GM21367 (cell line): ENCODE data around the gene DZIP1.
A peak's percentile ranks its signal among the peaks of the same experiment; 100 is the strongest.
"Not testable (repeated sequence)": the region's sequence is repeated elsewhere in the genome, so short reads cannot be mapped to it uniquely, and the experiment has no call there.

ENCODE experiments used
- ATAC-seq: cut with Tn5 transposase; IDR thresholded peaks from one replicate; pipeline ENCODE4 v1.9.1; 2021; ENCODE audit not compliant: unreplicated experiment

DZIP1 gene

DNA sequence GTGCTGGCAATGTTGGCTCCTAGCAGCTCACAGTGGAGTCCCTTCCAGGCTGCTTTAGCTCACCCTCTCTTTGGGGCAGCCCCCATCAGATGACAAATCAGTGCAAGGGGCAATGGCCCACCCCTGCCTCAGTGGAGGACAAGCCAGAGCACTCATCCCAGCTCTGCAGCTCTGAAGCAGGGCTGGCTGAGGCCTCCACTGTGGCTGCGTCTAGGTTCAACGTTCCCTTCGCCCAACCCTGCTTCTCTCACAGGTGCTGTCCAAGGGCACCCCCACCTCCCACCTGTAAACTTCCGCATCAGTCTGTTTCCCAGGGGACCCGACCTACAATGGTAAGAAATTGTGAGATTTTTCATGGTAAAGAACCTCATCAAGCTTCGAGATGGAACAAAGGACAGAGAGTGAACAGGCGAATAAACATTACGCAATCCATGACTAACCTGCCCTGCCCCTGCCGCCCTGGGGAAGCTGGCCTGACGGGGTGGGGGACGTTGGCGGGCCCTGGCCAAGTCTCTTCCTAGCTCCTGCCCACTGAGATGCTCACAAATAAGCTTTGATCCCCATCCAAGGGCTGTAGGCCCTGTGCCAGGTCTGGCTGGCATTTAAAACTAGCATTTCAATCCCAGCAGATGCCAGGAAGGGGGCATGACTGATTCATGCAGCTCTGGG is 40.5 kb downstream of the DZIP1 start:
- ATAC-seq, result no peak

DNA sequence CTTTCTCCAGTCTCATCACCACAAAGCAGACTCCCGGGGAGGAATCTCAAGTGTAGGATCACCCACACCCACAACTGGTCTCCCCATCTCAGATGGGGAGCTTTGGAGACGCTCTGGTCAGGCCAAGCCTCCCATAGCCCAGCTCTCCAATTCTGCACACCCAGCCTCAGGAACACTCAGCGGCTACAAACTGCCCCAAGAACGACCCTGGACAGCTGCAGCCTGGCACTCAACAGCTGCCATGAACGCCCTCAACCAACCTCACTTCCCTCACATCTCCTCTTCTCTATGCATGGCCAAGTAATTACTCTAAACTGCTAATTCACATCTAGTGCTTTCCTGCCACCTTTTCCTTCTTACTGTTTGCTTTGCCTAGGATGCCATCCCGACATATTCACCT is 42.6 kb downstream of the DZIP1 start:
- no peak for ATAC-seq

DNA sequence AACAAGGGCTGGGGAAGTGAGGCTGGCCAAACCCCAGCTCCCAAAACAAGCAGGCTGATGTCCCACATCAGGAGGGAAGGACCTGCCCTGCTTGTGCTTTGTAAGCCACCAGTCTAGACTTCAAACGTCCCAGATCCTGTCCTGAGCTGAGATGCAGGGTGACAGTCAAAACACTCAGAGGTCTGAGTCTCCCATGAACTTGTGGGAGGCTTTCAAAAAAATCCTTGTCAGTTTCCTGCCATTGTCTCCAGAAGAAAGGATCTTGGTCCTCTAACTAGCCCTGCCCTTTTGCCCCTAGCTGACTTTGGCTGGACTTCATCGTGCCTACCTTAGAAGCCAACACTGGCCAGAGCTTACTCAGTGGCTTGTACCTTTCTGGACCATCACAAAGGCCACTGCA is 43.3 kb downstream of the DZIP1 start:
- ATAC-seq, result no peak

DNA sequence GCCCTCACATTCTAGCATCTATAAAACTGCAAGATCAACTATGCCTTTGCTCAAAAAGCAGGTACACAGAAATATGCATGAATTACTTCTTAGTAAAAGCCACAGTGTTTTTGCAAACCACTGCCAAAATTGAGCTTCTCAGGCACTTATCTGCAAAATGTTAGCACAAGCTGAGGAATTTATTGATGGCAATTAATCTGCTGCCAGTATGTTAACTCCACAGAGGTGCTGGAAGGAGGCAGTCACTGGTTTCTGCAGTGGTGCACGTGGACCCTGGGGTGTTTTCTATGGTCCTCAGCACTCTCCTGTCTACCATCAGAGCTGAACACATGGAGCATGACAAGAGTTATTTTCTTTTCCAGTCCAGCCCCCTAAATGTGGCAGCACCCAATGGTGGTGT is 47.8 kb downstream of the DZIP1 start:
- ATAC-seq, result no peak

DNA sequence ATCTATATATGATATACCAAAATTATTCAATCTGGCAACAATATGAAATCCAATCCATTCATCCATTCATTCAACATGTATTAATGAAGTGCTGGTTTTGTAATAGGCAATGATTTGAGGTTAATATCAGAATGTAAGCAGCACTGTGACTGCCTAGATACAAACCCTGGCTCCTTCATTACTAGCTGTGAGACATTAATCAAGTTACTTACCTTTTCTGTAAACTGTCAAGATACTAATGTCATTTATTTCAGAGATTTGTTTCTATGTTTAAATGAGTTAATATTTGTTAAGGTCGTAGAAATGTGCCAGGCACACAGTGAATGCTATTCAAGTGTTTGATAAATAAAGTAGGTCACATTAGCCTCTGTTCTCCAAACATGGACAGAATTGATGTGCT is 51.0 kb downstream of the DZIP1 start:
- no peak for ATAC-seq

DNA sequence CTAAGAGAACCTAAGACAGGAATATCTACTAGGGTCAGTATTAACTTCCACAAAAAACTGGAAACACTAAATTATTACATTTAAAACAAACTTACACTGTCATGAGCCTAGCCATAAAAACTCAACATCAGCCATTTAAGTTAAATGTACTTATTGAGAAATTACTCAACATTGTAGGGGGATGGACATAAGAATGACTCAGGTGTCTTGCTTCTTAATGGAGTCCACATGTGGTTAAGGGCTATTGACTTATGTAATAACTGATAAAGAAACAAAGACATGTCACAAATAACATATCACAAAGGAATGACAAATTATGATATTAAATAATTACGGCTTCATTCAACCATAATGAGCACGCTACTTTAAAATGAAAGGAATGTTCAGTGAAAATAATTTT is 55.8 kb downstream of the DZIP1 start:
- ATAC-seq, result no peak

DNA sequence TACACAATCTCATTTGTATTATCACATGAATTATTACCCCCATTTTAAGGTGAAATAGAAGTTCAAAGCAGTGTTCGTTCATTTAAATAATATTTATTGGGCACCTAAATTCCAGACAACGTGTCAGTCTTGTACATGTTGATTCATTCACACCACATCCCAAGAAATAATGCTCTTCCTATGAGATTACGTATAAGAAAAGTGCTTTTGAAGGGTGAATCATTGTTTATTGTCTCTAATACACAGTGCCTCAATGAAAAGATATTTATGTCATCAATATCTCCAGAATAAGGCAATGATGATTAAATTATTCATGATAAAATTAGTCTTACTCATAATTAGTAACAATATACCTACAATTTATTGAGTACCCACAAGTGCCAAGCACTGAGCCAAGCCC is 56.4 kb downstream of the DZIP1 start:
- no peak for ATAC-seq

DNA sequence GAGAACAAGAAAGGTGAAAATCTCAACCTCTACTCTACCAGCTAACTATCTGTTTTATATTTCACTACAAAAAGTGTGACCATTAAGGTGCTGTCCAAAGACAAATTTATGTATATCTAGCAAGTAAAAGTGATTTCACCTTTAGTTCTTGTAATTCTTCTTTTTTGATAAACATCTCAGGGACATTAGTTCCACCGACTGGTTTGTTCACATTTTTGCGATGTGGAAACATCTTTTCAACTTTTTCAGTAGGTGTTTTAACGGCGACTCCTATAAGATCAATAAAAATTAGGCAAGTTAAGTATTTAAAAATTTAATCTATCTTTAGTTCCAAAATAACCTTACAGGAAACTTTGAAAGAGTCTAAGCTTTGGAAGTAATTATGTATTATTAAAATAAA is 58.6 kb downstream of the DZIP1 start:
- no peak for ATAC-seq

DNA sequence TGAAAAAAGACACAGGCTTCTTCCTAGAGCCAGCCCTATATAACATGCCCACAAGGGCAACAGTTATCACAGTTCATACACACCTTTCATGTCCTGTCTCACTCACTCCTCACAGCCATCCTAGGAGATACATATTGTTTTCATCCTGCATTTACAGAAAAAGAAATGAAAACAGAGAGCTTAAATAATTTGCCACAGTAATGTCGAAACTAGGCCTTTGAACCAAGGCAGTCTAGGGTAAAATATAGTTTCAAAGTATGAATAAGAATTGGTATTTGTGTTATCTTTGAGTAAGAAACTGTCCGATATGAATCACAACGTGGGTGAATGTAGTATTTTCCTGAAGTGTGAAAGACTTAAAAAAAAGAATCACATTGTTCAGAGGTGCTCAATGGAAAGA is 65.2 kb downstream of the DZIP1 start:
- peak; percentile 55 for ATAC-seq

DNA sequence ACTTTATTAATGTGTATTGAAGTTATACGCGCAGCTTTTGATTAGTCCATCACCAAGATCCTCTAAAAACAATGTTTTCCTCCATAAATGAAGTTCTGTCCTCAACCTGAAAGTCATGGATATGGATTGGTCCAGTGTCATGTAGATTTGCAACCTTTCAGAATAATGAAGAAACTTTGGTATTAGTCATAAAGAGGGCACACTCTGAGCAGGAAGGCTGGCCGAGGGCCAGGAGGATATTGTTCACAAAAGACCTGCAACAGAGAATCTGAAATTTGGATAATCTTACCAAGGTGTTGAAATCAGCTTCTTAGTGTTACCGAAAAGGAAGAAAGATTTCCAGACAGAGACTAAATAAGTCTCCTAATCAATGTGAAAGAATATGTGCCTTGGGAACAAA is 71.3 kb downstream of the DZIP1 start:
- ATAC-seq, result no peak

DNA sequence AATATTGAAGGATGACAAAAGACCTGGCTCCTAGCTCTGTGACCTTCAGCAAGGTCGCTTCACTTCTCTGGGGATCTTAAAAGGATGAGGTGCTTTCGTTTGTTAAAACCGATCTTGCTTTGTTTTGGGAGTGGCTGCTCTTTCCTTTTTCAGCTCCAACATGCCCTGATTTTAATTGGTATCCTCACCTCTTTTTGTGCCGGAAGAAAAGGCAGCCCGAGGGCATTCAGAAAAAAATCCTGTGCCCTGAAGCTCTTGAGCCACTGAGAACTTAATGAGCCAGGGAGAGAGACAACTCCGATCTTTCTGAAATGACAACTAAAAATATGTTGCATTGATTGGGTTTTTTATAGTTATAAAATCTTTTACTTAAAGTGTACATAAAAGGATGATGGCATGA is 72.6 kb downstream of the DZIP1 start:
- no peak for ATAC-seq

DNA sequence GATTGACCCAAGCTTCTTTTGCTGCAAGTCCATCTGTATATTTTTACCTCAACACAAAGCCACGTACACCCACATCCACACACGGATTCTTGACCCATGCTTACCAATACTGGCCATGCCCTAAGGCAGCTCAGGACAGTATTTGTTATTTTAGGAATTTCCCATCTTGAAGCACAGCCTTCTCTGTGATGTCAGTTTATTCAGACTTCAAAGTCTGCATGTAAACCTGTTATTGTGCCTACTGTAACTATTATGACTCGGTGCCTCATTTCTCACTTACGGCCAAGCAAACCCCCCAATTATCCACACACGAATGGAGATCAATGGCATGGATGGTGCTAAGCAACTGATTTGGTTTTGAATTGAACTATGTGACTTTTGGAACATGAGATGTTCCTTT is 74.5 kb downstream of the DZIP1 start:
- ATAC-seq, result no peak

DNA sequence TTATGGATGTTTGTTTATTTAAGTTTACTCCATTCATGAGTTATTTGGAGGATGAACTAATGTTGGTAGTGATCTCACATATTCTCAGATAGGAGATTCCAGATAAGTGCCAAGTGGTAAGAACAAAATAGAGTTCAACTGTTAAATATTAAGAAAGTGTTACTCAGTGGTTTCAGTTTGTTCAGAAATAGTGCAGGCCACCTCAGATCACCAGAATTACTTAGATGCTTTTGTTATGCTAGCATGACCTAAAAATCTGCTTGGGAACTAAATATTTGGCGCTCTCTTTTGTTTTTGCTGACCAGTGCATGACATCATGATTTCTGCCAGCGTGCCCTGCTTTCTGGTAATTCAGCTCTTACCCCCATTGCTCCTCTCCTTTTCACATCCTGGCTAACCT is 76.4 kb downstream of the DZIP1 start:
- ATAC-seq, result no peak

DNA sequence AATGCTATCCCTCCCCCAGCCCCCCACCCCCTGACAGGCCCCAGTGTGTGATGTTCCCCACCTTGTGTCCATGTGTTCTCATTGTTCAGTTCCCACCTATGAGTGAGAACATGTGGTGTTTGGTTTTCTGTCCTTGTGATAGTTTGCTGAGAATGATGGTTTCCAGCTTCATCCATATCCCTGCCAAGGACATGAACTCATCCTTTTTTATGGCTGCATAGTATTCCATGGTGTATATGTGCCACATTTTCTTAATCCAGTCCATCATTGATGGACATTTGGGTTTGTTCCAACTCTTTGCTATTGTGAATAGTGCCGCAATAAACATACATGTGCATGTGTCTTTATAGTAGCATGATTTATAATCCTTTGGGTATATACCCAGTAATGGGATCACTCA is 78.7 kb downstream of the DZIP1 start:
- ATAC-seq, result not testable (repeated sequence)

DNA sequence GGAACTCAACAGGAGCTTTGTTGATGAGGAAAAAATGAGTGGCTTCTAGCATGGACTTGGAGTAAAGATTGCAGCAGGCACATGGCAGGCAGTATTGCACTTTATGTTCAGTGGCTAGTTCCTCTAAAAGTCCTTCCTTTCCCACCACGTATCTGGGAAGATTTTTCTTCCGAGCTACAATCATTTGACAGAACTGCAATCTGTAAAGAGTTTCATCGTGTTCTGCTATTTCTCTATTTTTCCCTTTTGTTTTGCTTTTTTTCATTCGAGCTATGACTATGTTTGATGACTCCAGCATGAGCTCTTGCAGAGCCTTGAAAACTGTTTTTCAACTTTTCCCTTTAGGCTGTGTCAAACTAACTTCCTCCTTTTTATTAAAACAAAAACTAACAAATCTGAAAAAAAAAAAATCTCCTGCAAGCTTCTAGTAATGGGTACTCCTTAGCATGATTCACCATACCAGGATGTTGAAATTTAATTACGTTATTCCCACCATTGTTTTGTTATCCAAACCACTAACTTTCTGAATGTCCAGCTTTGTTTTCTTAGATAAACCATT is 79.7 kb downstream of the DZIP1 start:
- no peak for ATAC-seq

DNA sequence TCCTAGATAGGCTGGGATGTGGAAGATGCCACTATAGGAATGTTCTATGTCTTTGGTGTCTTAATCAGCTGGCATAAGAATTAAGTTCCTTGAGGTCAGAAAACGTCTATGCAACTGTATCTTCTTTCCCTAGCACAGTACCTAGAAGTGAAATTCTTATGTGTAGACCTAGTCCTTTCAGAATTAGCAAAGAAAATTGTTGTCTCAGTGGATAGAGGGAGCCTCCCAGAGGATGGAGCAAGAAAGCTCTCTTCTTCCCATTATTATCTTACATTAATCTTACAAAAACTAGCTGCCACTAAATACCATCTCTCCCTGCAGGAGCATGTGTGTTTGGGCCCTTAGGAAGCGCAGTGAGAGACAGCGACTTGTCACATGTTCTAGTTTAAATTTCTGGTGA is 80.4 kb downstream of the DZIP1 start:
- no peak for ATAC-seq

DNA sequence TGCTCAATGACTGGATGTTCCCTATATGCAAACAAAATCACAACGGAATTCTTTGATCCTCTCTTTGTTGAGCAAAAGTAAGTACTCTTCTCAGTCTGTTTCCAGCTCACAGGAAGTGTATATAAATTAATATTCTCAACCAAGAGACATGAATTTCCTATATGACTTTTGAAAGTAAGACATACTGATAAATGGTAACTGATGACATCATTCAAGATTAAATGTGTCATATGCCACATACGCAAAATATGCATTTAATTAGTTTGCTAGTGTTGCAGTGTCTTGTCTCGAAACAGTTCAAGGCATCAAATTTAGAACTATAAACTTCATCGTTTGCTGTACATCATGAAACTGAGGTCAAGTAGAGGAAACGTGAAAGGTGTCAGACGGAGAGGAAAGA is 84.1 kb downstream of the DZIP1 start:
- no peak for ATAC-seq

DNA sequence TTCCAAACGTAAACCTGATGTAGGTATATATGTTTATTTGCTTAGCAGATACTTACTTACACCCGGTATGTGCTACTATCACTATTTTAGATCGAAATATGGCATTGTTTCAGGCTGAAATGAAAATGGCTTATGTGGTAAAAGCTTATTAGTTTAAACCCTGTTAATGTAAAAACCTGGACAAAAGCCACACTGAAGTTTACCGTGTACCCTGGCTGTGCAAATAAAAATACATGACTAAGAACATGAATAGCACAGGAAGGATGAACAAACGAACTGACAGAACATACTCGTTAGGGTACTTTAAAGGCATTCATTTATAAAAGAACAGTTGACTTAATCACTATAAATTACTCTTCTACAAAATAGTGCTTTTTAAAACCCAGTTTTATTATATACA is 85.4 kb downstream of the DZIP1 start:
- ATAC-seq, result no peak

DNA sequence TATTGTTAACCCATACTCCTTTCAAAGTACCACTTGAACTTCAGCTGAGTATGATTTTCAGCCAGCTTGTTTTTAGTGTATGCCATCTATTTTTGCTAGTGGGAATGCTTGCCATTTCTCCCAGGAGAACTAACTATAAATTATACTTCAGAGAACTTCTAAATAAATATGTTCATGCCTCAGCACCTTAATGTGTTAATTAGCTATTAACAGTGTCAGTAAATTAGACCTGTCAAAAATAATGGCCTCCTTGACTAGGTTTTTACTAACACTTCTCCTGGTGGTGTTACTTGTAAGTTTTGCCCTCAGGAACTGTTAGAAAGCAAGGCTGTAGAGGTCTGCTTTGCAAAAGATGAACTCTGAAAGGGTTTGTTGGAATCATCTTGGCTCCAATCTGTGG is 87.5 kb downstream of the DZIP1 start:
- no peak for ATAC-seq

DNA sequence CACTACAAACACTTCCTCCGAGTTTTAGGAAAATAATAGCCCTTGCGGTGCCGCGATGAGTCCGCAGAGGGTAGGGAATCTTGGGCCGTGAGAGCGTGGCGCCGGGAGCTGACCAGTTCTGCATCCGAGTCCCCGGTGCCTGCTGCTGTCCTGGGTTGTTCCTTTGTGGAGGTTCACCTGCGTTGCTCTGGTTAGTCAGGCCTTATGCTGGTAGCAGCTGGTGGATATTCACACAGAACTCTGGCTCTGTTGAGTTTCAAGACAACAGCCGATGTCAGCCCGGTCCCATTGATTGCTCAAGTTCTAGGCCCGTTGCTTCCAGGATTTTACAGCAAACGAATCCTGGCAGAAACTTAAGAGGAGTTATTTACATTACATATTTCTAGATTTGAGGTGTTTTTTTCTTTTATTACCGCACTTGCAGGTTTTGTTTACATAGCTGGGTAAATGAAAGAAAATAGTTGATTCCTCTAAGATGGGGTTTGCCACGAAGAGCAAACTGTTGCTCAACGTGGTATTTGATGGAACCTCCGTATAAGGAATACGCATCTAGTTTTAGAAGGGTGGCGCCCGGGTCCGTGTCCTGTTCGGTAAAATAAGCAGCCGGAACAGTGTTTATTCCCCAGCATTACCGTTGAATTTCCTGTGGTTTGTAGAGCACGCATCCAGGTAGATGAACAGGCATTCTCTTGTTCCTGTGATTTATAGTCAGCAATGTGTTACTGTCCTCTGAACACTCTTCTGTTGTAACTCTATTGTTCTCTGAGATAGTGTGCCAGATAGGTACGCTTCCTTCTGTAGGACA is 90.7 kb downstream of the DZIP1 start:
- no peak for ATAC-seq

DNA sequence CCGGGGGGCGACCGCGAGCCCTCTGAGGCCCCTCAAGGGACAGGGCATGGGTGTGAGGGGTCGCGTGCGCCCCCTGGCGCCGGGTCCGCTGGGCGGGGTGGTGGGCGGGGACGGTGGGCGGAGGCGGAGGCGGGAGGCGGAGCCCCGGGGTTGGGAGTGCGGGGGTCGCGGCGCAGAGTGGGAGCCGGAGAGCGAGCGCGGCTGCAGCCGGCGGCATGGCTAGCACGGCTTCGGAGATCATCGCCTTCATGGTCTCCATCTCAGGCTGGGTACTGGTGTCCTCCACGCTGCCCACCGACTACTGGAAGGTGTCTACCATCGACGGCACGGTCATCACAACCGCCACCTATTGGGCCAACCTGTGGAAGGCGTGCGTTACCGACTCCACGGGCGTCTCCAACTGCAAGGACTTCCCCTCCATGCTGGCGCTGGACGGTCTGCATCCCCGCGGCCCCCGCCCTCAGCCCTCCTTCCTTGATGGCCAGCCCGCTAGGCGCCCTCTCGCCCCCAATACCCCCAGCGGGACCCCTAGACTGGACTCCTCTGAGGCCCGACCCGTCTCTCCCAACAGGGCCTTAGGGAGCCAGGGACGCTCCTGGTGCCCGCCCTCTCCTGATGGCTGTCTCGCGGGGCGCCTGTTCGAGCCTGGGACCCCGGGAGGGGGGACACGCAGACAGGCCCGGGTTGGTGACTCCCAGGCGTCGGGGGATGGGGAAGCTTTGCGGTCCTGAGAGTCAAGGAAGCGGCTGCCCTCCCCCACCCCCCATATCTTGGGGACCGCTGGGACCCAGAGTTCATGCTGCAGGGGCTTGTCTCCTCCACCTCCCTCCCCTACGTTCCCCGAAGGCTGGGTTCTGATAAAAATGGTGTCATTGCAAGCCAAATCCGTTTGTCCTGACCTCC is 91.7 kb downstream of the DZIP1 start, which contains the start of gene CLDN10:
Gene CLDN10, plus strand, starts transcription at position 182 of the 903 bp plus-strand sequence. Its CDS starts 34 bp downstream, at position 216.
- ATAC-seq, result no peak
